ENCODE measurements around the gene OR52B2.

- TF ChIP-seq ZNF146 (CRISPR knock-in tag; IDR thresholded peaks at IDR 0.05; ENCODE audit: unreplicated experiment) (no peak), DDX20 (tag; IDR thresholded peaks at IDR 0.05; ENCODE audit: low read depth) (no peak), SRF (CRISPR knock-in tag; IDR thresholded peaks at IDR 0.05) (no peak), CTCF (IDR thresholded peaks at IDR 0.05 in 2 of 3, conservative IDR thresholded peaks at IDR 0.05 in 1 of 3; ENCODE audit: insufficient read depth in 2 of 3, low read depth in 1 of 3, low read length in 3 of 3) (no peak), PATZ1 (CRISPR knock-in tag; IDR thresholded peaks at IDR 0.05; ENCODE audit: borderline replicate concordance) (no peak), FOXP1 (CRISPR knock-in tag; IDR thresholded peaks at IDR 0.05) (no peak), U2AF2 (optimal IDR thresholded peaks at IDR 0.05; ENCODE audit: low read depth, low read length) (no peak), SP2 (IDR thresholded peaks at IDR 0.05; ENCODE audit: extremely low read depth, low read depth, low read length, poor library complexity, severe bottlenecking) (no peak), RAD21 (CRISPR knock-in tag; conservative IDR thresholded peaks at IDR 0.05 in 1 of 2, IDR thresholded peaks at IDR 0.05 in 1 of 2) (no peak), SPI1 (IDR thresholded peaks at IDR 0.05; ENCODE audit: borderline replicate concordance, low read depth, low read length) (no peak)
- TF ChIP-seq, protein P1, sequence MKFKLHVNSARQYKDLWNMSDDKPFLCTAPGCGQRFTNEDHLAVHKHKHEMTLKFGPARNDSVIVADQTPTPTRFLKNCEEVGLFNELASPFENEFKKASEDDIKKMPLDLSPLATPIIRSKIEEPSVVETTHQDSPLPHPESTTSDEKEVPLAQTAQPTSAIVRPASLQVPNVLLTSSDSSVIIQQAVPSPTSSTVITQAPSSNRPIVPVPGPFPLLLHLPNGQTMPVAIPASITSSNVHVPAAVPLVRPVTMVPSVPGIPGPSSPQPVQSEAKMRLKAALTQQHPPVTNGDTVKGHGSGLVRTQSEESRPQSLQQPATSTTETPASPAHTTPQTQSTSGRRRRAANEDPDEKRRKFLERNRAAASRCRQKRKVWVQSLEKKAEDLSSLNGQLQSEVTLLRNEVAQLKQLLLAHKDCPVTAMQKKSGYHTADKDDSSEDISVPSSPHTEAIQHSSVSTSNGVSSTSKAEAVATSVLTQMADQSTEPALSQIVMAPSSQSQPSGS (CRISPR knock-in tag; IDR thresholded peaks at IDR 0.05): no peak
- TF ChIP-seq, protein P2, sequence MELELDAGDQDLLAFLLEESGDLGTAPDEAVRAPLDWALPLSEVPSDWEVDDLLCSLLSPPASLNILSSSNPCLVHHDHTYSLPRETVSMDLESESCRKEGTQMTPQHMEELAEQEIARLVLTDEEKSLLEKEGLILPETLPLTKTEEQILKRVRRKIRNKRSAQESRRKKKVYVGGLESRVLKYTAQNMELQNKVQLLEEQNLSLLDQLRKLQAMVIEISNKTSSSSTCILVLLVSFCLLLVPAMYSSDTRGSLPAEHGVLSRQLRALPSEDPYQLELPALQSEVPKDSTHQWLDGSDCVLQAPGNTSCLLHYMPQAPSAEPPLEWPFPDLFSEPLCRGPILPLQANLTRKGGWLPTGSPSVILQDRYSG (tag; conservative IDR thresholded peaks at IDR 0.05; ENCODE audit: low read depth): no peak
Observed at GRCh38 chr11:6170226-6170625, at the start of gene OR52B2.

Measured in K562 (cell line).